Measurements from ENCODE around the gene ARHGAP31.
"Not testable (repeated sequence)": the region's sequence is repeated elsewhere in the genome, so short reads cannot be mapped to it uniquely, and the experiment has no call there.

The ARHGAP31 gene

DNA sequence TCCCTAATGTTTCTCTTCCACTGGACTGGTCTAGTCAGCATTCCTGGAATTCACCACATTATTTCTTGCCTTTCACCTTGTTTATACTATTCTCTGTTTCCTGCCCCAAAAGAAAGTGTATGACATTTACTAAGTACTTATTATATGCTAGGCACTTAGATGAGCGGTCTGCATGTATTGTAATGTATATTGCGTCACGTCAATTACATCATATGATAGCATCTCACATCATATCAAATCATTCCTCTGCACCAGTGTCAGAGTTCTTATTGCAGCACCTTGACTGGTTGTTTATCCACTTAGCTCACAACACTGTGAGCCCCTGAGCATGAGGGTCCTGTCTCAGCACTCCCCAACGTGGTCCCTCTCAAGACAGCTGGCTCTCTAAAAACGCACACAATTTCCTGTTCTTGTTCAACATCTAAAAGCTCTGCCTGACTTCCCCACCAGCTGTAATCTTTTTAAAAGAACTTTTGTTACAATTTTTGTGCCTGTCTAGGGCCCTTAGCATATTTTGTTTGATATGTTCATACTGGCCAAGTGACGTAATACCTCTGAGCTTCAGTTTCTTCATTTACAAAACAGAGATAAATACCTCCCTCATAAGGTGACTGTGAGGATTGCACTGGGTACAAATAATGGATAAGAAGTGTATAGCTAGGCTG is 58.8 kb downstream of the ARHGAP31 start:
- H3K27me3 ChIP-seq (ENCODE audit: low read depth, low read length), result no peaks in the 10 kb centered on the region
- no peaks in the 10 kb centered on the region for H3K36me3 ChIP-seq (ENCODE audit: control insufficient read depth in 1 of 2, insufficient read depth in 2 of 2, low read length in 2 of 2)
- H3K4me3 ChIP-seq (ENCODE audit: low read depth in 1 of 2, low read length in 2 of 2), result no peak overlapping the region
- no peaks in the 10 kb centered on the region for H3K9me3 ChIP-seq (ENCODE audit: control insufficient read depth in 1 of 2, low read length in 2 of 2)
- H3K27ac ChIP-seq (ENCODE audit: low read length), result peak overlapping the region; percentile 42
- H3K4me1 ChIP-seq (ENCODE audit: control insufficient read depth in 1 of 2, insufficient read depth in 2 of 2, low read length in 2 of 2), result peaks cover 20 to 32% of the 10 kb centered on the region in 2 donors

DNA sequence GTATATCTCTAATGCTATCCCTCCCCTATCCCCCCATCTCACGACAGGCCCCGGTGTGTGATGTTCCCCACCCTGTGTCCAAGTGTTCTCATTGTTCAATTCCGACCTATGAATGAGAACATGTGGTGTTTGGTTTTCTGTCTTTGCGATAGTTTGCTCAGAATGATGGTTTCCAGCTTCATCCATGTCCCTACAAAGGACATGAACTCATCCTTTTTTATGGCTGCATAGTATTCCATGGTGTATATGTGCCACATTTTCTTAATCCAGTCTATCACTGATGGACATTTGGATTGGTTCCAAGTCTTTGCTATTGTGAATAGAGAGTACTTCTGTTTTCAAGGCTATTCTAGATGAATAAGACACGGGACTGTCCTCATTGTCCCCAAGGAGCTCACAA is 61.4 kb downstream of the ARHGAP31 start:
- H3K4me1 ChIP-seq (ENCODE audit: control insufficient read depth in 1 of 2, insufficient read depth in 2 of 2, low read length in 2 of 2), result peaks cover 17 to 35% of the 10 kb centered on the region in 2 donors
- H3K27me3 ChIP-seq (ENCODE audit: low read depth, low read length); H3K4me3 ChIP-seq (ENCODE audit: low read depth in 1 of 2, low read length in 2 of 2); H3K9me3 ChIP-seq (ENCODE audit: control insufficient read depth in 1 of 2, low read length in 2 of 2); H3K36me3 ChIP-seq (ENCODE audit: control insufficient read depth in 1 of 2, insufficient read depth in 2 of 2, low read length in 2 of 2); H3K27ac ChIP-seq (ENCODE audit: low read length): not testable (repeated sequence)

GRCh38 chr3:119356646-119357045 is 62.5 kb downstream of the ARHGAP31 start:
- Histone ChIP-seq H3K4me1 (ENCODE audit: control insufficient read depth in 1 of 2, insufficient read depth in 2 of 2, low read length in 2 of 2) (peaks cover 13 to 31% of the 10 kb centered on the region in 2 donors), H3K9me3 (ENCODE audit: control insufficient read depth in 1 of 2, low read length in 2 of 2) (no peaks in the 10 kb centered on the region), H3K27ac (ENCODE audit: low read length) (no peak overlapping the region), H3K4me3 (ENCODE audit: low read depth in 1 of 2, low read length in 2 of 2) (no peak overlapping the region), H3K36me3 (ENCODE audit: control insufficient read depth in 1 of 2, insufficient read depth in 2 of 2, low read length in 2 of 2) (no peaks in the 10 kb centered on the region), H3K27me3 (ENCODE audit: low read depth, low read length) (no peaks in the 10 kb centered on the region)

DNA sequence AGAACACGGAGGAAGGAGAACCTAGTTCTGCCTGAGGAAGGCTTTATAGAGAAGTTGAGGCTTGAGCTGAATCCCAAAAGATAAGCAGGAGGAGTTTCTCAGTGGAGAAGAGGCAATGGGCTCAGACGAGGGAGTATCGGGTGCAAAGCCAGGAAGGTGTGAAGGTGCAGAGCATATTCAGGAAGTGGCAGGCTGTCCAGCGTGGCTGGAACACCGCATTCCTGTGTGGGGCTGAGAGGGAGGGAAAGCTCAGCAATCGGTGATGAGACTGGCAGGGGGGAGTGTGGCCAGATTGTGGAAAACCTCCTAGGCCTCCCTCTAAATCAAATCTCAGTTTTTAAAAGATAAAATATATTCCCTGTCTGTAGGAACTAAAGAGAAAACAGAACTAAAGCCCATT is 63.0 kb downstream of the ARHGAP31 start:
- Histone ChIP-seq H3K4me1 (ENCODE audit: control insufficient read depth in 1 of 2, insufficient read depth in 2 of 2, low read length in 2 of 2) (peaks cover 10 to 26% of the 10 kb centered on the region in 2 donors), H3K27ac (ENCODE audit: low read length) (no peak overlapping the region), H3K27me3 (ENCODE audit: low read depth, low read length) (no peaks in the 10 kb centered on the region), H3K9me3 (ENCODE audit: control insufficient read depth in 1 of 2, low read length in 2 of 2) (no peaks in the 10 kb centered on the region), H3K4me3 (ENCODE audit: low read depth in 1 of 2, low read length in 2 of 2) (peak overlapping the region; percentile 8 to 25), H3K36me3 (ENCODE audit: control insufficient read depth in 1 of 2, insufficient read depth in 2 of 2, low read length in 2 of 2) (no peaks in the 10 kb centered on the region)

GRCh38 chr3:119359476-119360326 is 65.5 kb downstream of the ARHGAP31 start:
- H3K27ac ChIP-seq (ENCODE audit: low read length), result no peak overlapping the region
- no peaks in the 10 kb centered on the region for H3K9me3 ChIP-seq (ENCODE audit: control insufficient read depth in 1 of 2, low read length in 2 of 2)
- no peak overlapping the region for H3K4me3 ChIP-seq (ENCODE audit: low read depth in 1 of 2, low read length in 2 of 2)
- peaks cover 0 to 14% of the 10 kb centered on the region in 2 donors for H3K4me1 ChIP-seq (ENCODE audit: control insufficient read depth in 1 of 2, insufficient read depth in 2 of 2, low read length in 2 of 2)
- no peaks in the 10 kb centered on the region for H3K27me3 ChIP-seq (ENCODE audit: low read depth, low read length)
- no peaks in the 10 kb centered on the region for H3K36me3 ChIP-seq (ENCODE audit: control insufficient read depth in 1 of 2, insufficient read depth in 2 of 2, low read length in 2 of 2)

DNA sequence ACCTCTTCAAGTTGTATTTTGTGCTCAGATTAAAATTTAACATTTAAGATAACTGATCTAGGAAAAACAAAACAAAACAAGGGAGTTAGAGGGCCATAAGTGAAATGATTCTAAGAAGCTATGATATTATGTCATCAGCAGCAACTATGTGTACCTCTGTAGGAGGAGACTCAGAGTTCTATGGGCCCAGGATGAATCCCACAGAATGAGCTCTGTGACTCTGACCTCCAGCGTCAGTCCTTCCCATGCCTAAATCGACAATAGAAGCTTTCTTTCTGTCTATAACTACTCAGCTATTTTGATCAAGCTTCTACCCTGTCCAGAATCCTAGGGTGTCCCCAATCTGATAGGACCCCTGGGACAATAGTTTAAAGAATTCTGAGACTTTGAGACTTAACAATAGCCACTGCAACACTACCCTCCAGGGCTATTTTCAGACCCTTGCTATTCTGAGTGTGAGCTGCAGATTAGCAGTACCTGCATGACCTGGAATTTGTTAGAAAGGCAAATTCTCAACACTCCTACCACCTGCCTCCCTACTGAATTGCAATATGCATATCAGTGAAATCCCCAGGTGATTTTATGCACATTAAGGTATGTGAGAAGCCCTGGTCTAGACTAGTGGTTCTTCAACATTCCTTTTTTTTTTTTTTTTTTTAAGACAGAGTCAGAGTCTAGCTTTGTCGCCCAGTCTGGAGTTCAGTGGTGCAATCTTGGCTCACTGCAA is 66.7 kb downstream of the ARHGAP31 start:
- Histone ChIP-seq H3K9me3 (ENCODE audit: control insufficient read depth in 1 of 2, low read length in 2 of 2) (no peaks in the 10 kb centered on the region), H3K36me3 (ENCODE audit: control insufficient read depth in 1 of 2, insufficient read depth in 2 of 2, low read length in 2 of 2) (peaks cover 0 to 6% of the 10 kb centered on the region in 2 donors), H3K27me3 (ENCODE audit: low read depth, low read length) (no peaks in the 10 kb centered on the region), H3K4me1 (ENCODE audit: control insufficient read depth in 1 of 2, insufficient read depth in 2 of 2, low read length in 2 of 2) (peaks cover 0 to 14% of the 10 kb centered on the region in 2 donors), H3K27ac (ENCODE audit: low read length) (no peak overlapping the region), H3K4me3 (ENCODE audit: low read depth in 1 of 2, low read length in 2 of 2) (no peak overlapping the region)

DNA sequence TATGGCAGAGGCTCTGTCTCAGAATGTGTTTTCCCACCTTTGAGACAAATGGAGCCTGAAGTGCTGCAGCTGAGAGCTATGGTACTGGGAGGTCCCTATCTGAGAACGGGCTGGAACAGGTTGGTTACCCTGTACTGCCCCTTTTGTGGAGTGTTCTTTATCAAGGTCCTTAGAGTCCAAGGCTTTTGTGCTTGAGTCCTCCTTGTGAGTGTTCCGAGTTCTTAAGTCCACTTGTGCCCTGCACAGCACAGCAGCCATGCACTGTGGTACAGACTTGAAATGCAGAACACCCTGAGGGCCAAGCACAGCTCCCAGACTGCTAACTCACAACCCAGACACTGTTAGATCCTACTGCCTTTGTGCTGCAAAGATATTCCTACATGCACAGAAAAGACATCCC is 67.8 kb downstream of the ARHGAP31 start:
- H3K9me3 ChIP-seq (ENCODE audit: control insufficient read depth in 1 of 2, low read length in 2 of 2), result no peaks in the 10 kb centered on the region
- no peak overlapping the region for H3K4me3 ChIP-seq (ENCODE audit: low read depth in 1 of 2, low read length in 2 of 2)
- peaks cover 0 to 9% of the 10 kb centered on the region in 2 donors for H3K36me3 ChIP-seq (ENCODE audit: control insufficient read depth in 1 of 2, insufficient read depth in 2 of 2, low read length in 2 of 2)
- no peaks in the 10 kb centered on the region for H3K27me3 ChIP-seq (ENCODE audit: low read depth, low read length)
- peaks cover 0 to 9% of the 10 kb centered on the region in 2 donors for H3K4me1 ChIP-seq (ENCODE audit: control insufficient read depth in 1 of 2, insufficient read depth in 2 of 2, low read length in 2 of 2)
- H3K27ac ChIP-seq (ENCODE audit: low read length), result no peak overlapping the region

DNA sequence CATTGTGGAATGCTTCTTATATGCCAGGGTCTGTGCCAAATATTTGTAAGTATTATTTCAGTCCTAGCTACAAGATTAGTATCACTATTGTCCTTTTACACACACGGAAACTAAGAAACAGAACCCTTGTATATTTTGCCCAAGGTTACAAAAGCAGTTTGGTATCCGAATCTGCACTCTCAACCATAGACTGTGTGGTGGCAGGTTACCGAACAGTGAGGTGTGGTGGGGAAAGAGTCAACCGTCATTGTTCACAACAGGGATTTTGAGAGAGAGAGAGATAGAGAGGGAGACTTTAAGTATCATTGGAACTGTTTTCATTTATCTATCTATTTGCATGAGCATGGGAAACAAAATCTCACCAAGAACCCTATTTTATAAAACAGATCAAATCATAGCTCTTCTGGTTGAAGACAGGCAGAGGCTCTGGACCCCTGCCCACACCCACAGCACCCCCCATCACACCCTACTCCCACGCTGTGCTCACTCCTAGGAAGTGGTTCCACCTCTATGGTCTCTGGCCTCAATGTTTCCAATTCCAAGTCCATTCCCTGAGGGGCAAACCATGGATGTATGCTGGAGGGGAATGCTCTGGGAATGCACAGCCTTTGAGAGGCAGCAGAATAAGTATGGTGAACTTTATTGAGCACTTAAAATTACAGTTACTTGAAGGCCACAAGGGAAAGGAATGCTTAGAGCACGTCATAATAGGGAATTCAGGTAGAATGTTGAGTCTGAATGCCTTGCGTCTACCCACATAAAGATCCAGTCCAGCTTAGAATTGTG is 69.0 kb downstream of the ARHGAP31 start:
- no peak overlapping the region for H3K27ac ChIP-seq (ENCODE audit: low read length)
- no peak overlapping the region for H3K4me3 ChIP-seq (ENCODE audit: low read depth in 1 of 2, low read length in 2 of 2)
- H3K27me3 ChIP-seq (ENCODE audit: low read depth, low read length), result no peaks in the 10 kb centered on the region
- H3K9me3 ChIP-seq (ENCODE audit: control insufficient read depth in 1 of 2, low read length in 2 of 2), result no peaks in the 10 kb centered on the region
- H3K4me1 ChIP-seq (ENCODE audit: control insufficient read depth in 1 of 2, insufficient read depth in 2 of 2, low read length in 2 of 2), result peaks cover 0 to 8% of the 10 kb centered on the region in 2 donors
- H3K36me3 ChIP-seq (ENCODE audit: control insufficient read depth in 1 of 2, insufficient read depth in 2 of 2, low read length in 2 of 2), result peaks cover 0 to 17% of the 10 kb centered on the region in 2 donors

DNA sequence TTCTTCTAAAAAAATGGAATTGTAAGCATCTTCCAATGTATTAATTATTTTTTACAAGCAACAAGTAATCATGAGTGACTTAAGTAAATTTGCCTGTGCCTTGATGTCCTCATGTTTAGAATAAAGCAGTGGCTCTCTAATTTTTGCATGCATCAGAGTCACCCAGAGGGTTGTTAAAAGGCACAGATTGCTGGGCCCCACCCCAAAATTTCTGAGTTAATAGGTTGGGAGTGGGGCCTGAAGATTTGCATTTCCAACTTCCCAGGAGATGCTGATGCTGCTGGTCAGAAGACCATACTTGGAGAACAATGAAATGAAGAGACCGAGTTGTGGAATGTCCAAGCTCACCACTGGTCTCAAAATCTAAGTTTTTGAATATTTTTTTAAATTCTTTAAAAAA is 70.2 kb downstream of the ARHGAP31 start:
- Histone ChIP-seq H3K4me3 (ENCODE audit: low read depth in 1 of 2, low read length in 2 of 2) (no peak overlapping the region), H3K27me3 (ENCODE audit: low read depth, low read length) (no peaks in the 10 kb centered on the region)

GRCh38 chr3:119365418-119365817 is 71.2 kb downstream of the ARHGAP31 start:
- H3K36me3 ChIP-seq (ENCODE audit: control insufficient read depth in 1 of 2, insufficient read depth in 2 of 2, low read length in 2 of 2), result peaks cover 0 to 26% of the 10 kb centered on the region in 2 donors
- H3K27me3 ChIP-seq (ENCODE audit: low read depth, low read length), result no peaks in the 10 kb centered on the region
- no peaks in the 10 kb centered on the region for H3K9me3 ChIP-seq (ENCODE audit: control insufficient read depth in 1 of 2, low read length in 2 of 2)
- H3K4me1 ChIP-seq (ENCODE audit: control insufficient read depth in 1 of 2, insufficient read depth in 2 of 2, low read length in 2 of 2), result no peaks in the 10 kb centered on the region
- H3K4me3 ChIP-seq (ENCODE audit: low read depth in 1 of 2, low read length in 2 of 2), result no peak overlapping the region
- H3K27ac ChIP-seq (ENCODE audit: low read length), result no peak overlapping the region

More for the DNA sequence above, 70.2 kb downstream of the ARHGAP31 start:
- no peaks in the 10 kb centered on the region for H3K9me3 ChIP-seq (ENCODE audit: control insufficient read depth in 1 of 2, low read length in 2 of 2)
- H3K36me3 ChIP-seq (ENCODE audit: control insufficient read depth in 1 of 2, insufficient read depth in 2 of 2, low read length in 2 of 2), result peaks cover 0 to 26% of the 10 kb centered on the region in 2 donors
- peaks cover 0 to 6% of the 10 kb centered on the region in 2 donors for H3K4me1 ChIP-seq (ENCODE audit: control insufficient read depth in 1 of 2, insufficient read depth in 2 of 2, low read length in 2 of 2)
- no peak overlapping the region for H3K27ac ChIP-seq (ENCODE audit: low read length)

All from muscle layer of duodenum (tissue), 2 donors.